PC-3 (cell line): ENCODE results near the gene TSPAN1. TPM values are rescaled to one million over a fixed set of nuclear protein-coding genes. Genes with fewer than 3 reads are reported as not detected.

Source experiments
- ATAC-seq: fragments of 200-7000 bp; cut with Tn5 transposase; 2 replicates; pipeline ENCODE4 v1.9.1; 2020; ENCODE audit warnings: mild to moderate bottlenecking, moderate library complexity
- BruUV-seq: library from RNA; stranded (reverse); fragments of 400-500 nt; replicated peaks from 2 replicates; lab custom pipeline; 2021; lab: Mats Ljungman, UMichigan
- CTCF ChIA-PET: fragments of 300-600 bp; sonication (Branson Sonifier 250); formaldehyde crosslinking; loops from one replicate; lab custom pipeline; 2022; ENCODE audit warnings: antibody characterized with exemption; lab: Charles Lee
- POLR2A ChIA-PET: fragments of 300-600 bp; sonication (Branson Sonifier 250); formaldehyde crosslinking; loops from one replicate; lab custom pipeline; 2022; ENCODE audit warnings: antibody characterized with exemption; ENCODE audit not compliant: unreplicated experiment; lab: Charles Lee
- DNase-seq: peaks from one replicate; pipeline ENCODE4 v3.0.0-alpha.2; 2015
- H2AFZ ChIP-seq: fragments of 300-600 bp; sonication (generic); 2 replicates; pipeline ENCODE4 v1.6.0; 2016; ENCODE audit warnings: antibody characterized with exemption, low read length
- H3F3A ChIP-seq: fragments of 300-600 bp; sonication (generic); one replicate; pipeline ENCODE4 v1.6.0; 2017; ENCODE audit warnings: antibody characterized with exemption, low read length, control low read depth, mild to moderate bottlenecking; ENCODE audit not compliant: unreplicated experiment
- H3K27ac ChIP-seq: fragments of 300-600 bp; sonication (generic); 2 replicates; pipeline ENCODE4 v1.5.1; 2016; ENCODE audit warnings: mild to moderate bottlenecking, low read length
- H3K27me3 ChIP-seq: fragments of 300-600 bp; sonication (generic); 2 replicates; pipeline ENCODE4 v1.6.1; 2016; ENCODE audit warnings: low read length, mixed read lengths
- H3K36me3 ChIP-seq: fragments of 300-600 bp; sonication (generic); 2 replicates; pipeline ENCODE4 v1.6.1; 2016; ENCODE audit warnings: low read depth, mixed run types, low read length, mixed read lengths
- H3K4me1 ChIP-seq: fragments of 300-600 bp; sonication (generic); 2 replicates; pipeline ENCODE4 v1.5.1; 2016; ENCODE audit warnings: low read length; ENCODE audit not compliant: insufficient read depth
- H3K4me2 ChIP-seq: fragments of 300-600 bp; sonication (generic); 2 replicates; pipeline ENCODE4 v1.6.0; 2016; ENCODE audit warnings: low read length
- H3K4me3 ChIP-seq: fragments of 300-600 bp; sonication (generic); 2 replicates; pipeline ENCODE4 v1.5.1; 2016; ENCODE audit warnings: mild to moderate bottlenecking, low read length, mixed read lengths
- H3K79me2 ChIP-seq: fragments of 300-600 bp; sonication (generic); 2 replicates; pipeline ENCODE4 v1.6.1; 2017; ENCODE audit warnings: low read length, mixed read lengths
- H3K9ac ChIP-seq: fragments of 300-600 bp; sonication (generic); 2 replicates; pipeline ENCODE4 v1.6.0; 2016; ENCODE audit warnings: mild to moderate bottlenecking, low read length
- H3K9me2 ChIP-seq: fragments of 300-600 bp; sonication (generic); replicated peaks from 2 replicates; pipeline ENCODE4 v1.6.1; 2016; ENCODE audit warnings: mixed run types, low read length, mixed read lengths
- H3K9me3 ChIP-seq: fragments of 300-600 bp; sonication (generic); 2 replicates; pipeline ENCODE4 v1.6.1; 2016; ENCODE audit warnings: low read length, mixed read lengths
- H4K20me1 ChIP-seq: fragments of 300-600 bp; sonication (generic); 2 replicates; pipeline ENCODE4 v1.6.1; 2016; ENCODE audit warnings: low read length, mixed read lengths
- EZH2 ChIP-seq: fragments of 300-600 bp; sonication (generic); IDR thresholded peaks from one replicate; pipeline ENCODE4 v1.6.1; 2017; ENCODE audit warnings: antibody characterized with exemption, mild to moderate bottlenecking, low read length; ENCODE audit not compliant: unreplicated experiment
- EZH2phosphoT487 ChIP-seq: fragments of 300-600 bp; sonication (generic); IDR thresholded peaks from 2 replicates; pipeline ENCODE4 v1.6.1; 2018; ENCODE audit warnings: mild to moderate bottlenecking, antibody characterized with exemption, low read length, borderline replicate concordance
- intact Hi-C: fragments of 100-400 bp; cut with micrococcal nuclease; formaldehyde crosslinking; loops from 2 replicates; pipeline ENCODE4 v1.9.0; 2023
- total RNA-seq: library from RNA; depleted of rRNA; stranded (reverse); fragments of >200 nt; gene quantifications from 2 replicates; pipeline ENCODE4 v1.2.3, GENCODE V29; 2014
- TF ChIP-seq, protein P1 (sequence below): fragments of 300-600 bp; sonication (generic); conservative IDR thresholded peaks from 2 replicates; pipeline ENCODE4 v1.5.1; 2017; ENCODE audit warnings: antibody characterized with exemption, low read depth, mild to moderate bottlenecking, low read length

The TSPAN1 gene
- total RNA-seq, 1 experiment from 2014 or later, result 33.7 TPM

DNA sequence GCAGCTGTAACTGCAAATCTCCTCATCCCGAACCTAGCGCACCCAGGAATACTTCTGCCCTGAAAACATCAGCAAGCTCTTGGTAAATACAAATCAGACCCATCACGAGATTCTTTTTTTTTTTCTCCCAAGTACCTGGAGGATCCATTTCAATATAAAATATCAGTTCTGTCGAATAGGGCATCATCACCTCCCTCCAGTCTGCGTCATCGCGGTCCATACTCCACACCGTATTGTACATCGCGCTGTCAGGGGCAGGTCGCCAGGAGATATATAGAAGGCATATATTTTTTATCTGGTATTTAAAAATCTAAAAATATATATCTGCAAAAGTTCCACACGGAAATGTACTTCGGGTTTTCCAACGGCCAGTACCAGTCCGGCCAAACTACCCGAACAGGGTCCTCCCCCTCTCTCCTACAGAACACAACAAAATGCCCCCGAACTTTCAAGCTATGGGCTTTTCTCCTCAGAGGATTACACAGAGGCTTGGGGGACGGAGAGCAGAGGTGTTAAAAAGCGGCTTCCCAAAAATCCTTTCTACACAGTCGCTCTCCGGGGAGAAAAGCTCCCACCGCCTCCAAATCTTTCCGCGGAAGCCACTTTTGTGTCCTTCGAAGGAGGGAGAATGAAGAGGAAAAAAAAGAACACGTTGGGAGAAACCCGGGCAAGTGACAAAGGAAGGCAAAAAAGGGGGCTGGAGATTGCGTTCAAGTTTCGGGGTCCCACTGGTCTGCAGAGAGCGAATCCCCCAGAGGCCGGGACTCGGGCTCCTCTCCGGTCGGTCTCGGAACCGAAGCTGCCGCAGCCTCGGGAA lies 43.0 kb upstream of the TSPAN1 start:
- peak overlapping the region; percentile 94 for H3K27ac ChIP-seq
- peak overlapping the region; percentile 87 for H3K9ac ChIP-seq
- peak overlapping the region; percentile 95 for H3K4me3 ChIP-seq
- H3K4me2 ChIP-seq, result peak overlapping the region; percentile 88
- H3K79me2 ChIP-seq, result peaks cover 56% of the 10 kb centered on the region
- no peak for ATAC-seq
- intact Hi-C loops, result loop anchor here (2.0 kb wide), 1 partner anchor 47 kb away; no protein-coding TSS in a partner anchor
- H3K36me3 ChIP-seq, result peaks cover 3% of the 10 kb centered on the region; the same call in 1 of the 2 replicates
- no peaks in the 10 kb centered on the region for H3K9me3 ChIP-seq
- BruUV-seq, result TSS peak; percentile 67
- TF ChIP-seq, protein P1, sequence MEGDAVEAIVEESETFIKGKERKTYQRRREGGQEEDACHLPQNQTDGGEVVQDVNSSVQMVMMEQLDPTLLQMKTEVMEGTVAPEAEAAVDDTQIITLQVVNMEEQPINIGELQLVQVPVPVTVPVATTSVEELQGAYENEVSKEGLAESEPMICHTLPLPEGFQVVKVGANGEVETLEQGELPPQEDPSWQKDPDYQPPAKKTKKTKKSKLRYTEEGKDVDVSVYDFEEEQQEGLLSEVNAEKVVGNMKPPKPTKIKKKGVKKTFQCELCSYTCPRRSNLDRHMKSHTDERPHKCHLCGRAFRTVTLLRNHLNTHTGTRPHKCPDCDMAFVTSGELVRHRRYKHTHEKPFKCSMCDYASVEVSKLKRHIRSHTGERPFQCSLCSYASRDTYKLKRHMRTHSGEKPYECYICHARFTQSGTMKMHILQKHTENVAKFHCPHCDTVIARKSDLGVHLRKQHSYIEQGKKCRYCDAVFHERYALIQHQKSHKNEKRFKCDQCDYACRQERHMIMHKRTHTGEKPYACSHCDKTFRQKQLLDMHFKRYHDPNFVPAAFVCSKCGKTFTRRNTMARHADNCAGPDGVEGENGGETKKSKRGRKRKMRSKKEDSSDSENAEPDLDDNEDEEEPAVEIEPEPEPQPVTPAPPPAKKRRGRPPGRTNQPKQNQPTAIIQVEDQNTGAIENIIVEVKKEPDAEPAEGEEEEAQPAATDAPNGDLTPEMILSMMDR, result no peak
- TF ChIP-seq EZH2phosphoT487 (no peak), EZH2 (no peak)
- H4K20me1 ChIP-seq, result peaks cover 12% of the 10 kb centered on the region; the same call in 1 of the 2 replicates
- POLR2A ChIA-PET, result interaction anchor here (0.6 to 1.0 kb wide), 7 partner anchors 29 to 330 kb away, joined by 3 to 10 read pairs (median 5); no protein-coding TSS in a partner anchor
- CTCF ChIA-PET, result interaction anchor here (0.6 to 0.9 kb wide), 2 partner anchors 92 to 93 kb away, joined by 3 to 4 read pairs (median 3); no protein-coding TSS in a partner anchor
- no peaks in the 10 kb centered on the region for H3F3A ChIP-seq
- H3K9me2 ChIP-seq, result no peaks in the 10 kb centered on the region
- H2AFZ ChIP-seq, result peak overlapping the region; percentile 42
- H3K27me3 ChIP-seq, result no peaks in the 10 kb centered on the region
- DNase-seq, result peak; percentile 46
- H3K4me1 ChIP-seq, result peaks cover 49% of the 10 kb centered on the region

DNA sequence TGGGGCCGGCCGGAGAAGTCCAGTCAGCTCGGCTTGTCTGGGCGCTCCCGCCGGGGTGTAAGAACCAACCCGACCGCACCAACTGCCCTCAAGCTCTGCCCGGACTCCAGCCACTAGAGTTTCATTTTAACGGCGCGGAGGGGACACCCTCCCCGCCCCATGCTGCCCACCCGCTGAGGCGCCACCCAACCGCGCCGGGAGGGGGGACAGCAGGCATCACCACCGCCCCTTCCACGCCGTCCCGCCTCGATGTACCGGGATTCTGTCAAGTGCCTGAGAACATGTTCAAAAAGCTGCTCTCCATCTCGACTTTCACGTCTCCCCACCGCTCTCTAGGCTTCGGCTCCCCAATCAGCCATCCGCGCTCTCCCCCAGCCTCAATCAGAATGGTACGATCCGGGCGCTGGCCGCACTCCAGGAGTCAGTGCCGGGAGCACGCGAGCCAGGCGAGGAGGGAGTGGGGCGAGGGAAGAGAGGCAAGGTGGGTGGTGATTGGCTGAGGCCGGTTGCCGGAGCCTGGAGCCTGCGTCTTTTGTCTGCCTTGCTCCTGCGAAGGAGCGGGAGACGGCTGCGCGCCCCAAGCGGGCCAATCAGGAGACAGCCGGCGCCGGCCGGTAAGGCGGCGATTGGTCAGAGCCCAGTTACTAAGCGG lies 42.2 kb upstream of the TSPAN1 start, which contains the start of gene PIK3R3:
Gene PIK3R3 (minus strand): TSS at position 101 of the 652 bp plus-strand sequence. CDS start 677 bp downstream, outside the sequence.
- H3K4me2 ChIP-seq, result peak within 1 kb of the TSS; percentile 88
- no peaks in the 10 kb centered on the region for H3F3A ChIP-seq
- no TSS peak for BruUV-seq
- no peaks in the 10 kb centered on the region for H3K9me2 ChIP-seq
- peak within 1 kb of the TSS; percentile 95 for H3K4me3 ChIP-seq
- ChIA-PET CTCF (interaction anchor here (0.7 to 0.9 kb wide), 2 partner anchors 91 to 93 kb away, joined by 3 to 4 read pairs; no protein-coding TSS in a partner anchor), POLR2A (interaction anchor here (0.6 to 1.0 kb wide), 7 partner anchors 29 to 330 kb away, joined by 3 to 10 read pairs (median 5); no protein-coding TSS in a partner anchor)
- H3K27me3 ChIP-seq, result no peaks in the 10 kb centered on the region
- DNase-seq (peak; percentile 98), ATAC-seq (peak; percentile 86)
- H3K4me1 ChIP-seq, result peaks cover 49% of the 10 kb centered on the region
- intact Hi-C loops, result loop anchor here (1.0 kb wide), 1 partner anchor 91 kb away; no protein-coding TSS in a partner anchor
- peak within 1 kb of the TSS; percentile 91 for H2AFZ ChIP-seq
- TF ChIP-seq EZH2phosphoT487 (no peak), EZH2 (no peak)
- TF ChIP-seq, protein P1, result no peak
- H3K79me2 ChIP-seq, result peaks cover 51% of the 10 kb centered on the region
- H3K9ac ChIP-seq, result peak within 1 kb of the TSS; percentile 87
- peaks cover 12% of the 10 kb centered on the region; the same call in 1 of the 2 replicates for H4K20me1 ChIP-seq
- H3K9me3 ChIP-seq, result no peaks in the 10 kb centered on the region
- H3K27ac ChIP-seq, result peak within 1 kb of the TSS; percentile 94
- H3K36me3 ChIP-seq, result 0 out of 2 replicates have a peak, but pooled peaks cover under 1% of the 10 kb centered on the region
